Fibroblast of the aortic adventitia (primary cell): Measurements from ENCODE around the gene ZDHHC20. TPM values are rescaled to one million over a fixed set of nuclear protein-coding genes. Genes with fewer than 3 reads are reported as not detected.

Source experiments
- DNase-seq: peaks from one replicate; pipeline ENCODE4 v3.0.0-alpha.2; 2010; ENCODE audit warnings: low read depth
- H3K4me3 ChIP-seq: 2 replicates; pipeline ENCODE4 v1.5.1; 2011; ENCODE audit warnings: low read depth, mild to moderate bottlenecking, control low read depth, low read length, moderate library complexity
- CTCF ChIP-seq: IDR thresholded peaks from 2 replicates; pipeline ENCODE4 v1.5.1; 2011; ENCODE audit warnings: mild to moderate bottlenecking, low read length, control low read depth, inconsistent platforms; ENCODE audit not compliant: insufficient read depth
- total RNA-seq: library from RNA; depleted of rRNA; stranded (reverse); fragments of >200 nt; gene quantifications from 2 replicates; pipeline ENCODE4 v1.2.3, GENCODE V29; 2012; ENCODE audit warnings: low replicate concordance

Gene ZDHHC20
- total RNA-seq, 1 donor, result 108 TPM

- H3K4me3 ChIP-seq, result no peak overlapping the region
- DNase-seq, result no peak
- TF ChIP-seq CTCF, result no peak
These were observed 99.2 kb downstream of the ZDHHC20 start for GRCh38 chr13:21359855-21360254.

GRCh38 chr13:21355304-21355703 lies 103.8 kb downstream of the ZDHHC20 start:
- no peak for TF ChIP-seq CTCF
- H3K4me3 ChIP-seq, result no peak overlapping the region
- no peak for DNase-seq

- DNase-seq, result no peak
These were observed 104.4 kb downstream of the ZDHHC20 start for GRCh38 chr13:21354721-21355120.

GRCh38 chr13:21348488-21349120 lies 110.5 kb downstream of the ZDHHC20 start:
- DNase-seq, result peak; percentile 2
- no peak for TF ChIP-seq CTCF
- H3K4me3 ChIP-seq, result no peak overlapping the region

More at GRCh38 chr13:21354721-21355120, 104.4 kb downstream of the ZDHHC20 start:
- TF ChIP-seq CTCF, result no peak
- no peak overlapping the region for H3K4me3 ChIP-seq

DNA sequence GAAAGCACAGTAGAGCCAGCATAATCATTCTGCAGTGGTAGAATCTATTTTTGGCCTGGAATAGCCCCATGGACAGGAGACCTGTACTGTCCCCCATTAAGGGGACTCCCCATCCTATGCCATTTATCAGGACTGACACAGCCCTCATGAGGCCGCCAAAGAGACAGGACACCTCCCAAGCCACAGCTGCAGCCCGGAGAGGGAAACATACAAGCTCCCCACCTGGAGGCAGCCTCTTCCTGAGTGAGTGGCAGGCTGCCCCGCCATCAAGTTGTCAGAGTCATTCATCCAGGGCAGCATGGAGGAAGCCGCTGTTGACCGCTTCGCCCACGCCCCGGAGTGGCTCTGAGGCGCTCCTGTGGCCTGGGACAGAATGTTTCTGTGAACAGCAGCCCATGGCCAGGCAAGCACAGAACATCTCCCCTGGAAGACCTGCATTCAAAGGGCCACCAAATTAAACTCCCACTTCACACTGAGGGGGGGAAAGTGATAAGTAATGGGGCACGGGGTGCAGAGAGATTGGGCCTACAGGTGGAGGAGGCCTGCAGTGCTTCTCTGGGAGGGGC lies 111.3 kb downstream of the ZDHHC20 start:
- TF ChIP-seq CTCF, result no peak
- no peak overlapping the region for H3K4me3 ChIP-seq
- no peak for DNase-seq

DNA sequence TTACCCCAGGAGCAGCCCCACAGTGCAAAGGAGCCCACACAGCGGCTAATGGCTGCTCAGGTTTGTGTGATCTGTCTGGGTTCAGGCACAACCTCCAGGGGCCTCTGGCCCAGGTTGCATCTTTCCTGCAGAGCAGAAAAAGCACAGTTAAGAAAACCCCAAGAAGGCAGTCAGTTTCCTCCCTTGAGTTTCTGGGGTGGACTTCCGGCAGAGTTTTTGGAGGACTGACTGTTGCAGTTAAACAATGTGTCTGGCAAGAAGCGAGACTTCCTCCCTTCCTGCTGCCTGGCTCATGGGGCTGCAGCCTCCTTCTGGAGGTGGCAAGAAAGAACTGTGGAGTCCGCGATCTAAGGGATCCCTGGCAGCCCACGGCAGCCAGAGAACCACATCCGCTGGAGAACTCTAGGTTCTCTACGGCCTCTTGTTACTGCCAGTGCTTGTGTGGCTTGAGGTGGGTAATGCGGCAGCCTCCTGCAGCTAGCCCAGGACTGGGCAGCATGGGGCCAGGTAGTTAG lies 114.4 kb downstream of the ZDHHC20 start:
- TF ChIP-seq CTCF, result no peak
- H3K4me3 ChIP-seq, result no peak overlapping the region
- no peak for DNase-seq
